ENCODE measurements around the gene EYS.

Gene EYS

DNA sequence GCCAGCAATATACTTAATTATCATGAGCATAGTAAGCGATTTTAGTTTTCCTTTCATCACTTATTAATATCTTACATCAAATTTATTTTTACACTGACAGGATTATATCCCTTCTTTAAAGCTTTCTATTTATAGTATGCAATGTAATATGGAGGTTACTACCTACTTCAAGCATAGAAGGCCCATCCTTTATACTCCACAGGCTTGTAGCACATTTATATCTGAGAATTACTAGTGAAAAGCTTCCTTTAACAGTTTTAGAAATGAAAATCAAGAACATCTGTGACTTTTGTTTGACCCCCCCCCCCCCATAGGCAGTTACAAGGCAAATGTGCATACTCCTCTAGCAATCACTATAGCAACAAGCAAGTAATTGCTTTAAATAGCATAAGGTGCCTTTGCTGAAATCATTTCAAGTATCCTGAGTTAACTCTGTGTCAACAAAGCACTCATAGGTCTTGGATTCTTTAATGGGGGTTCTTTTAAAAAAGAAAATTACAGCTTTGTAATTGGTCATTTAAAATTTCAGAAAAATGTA, 1153.7 kb downstream of the EYS start:
- TF ChIP-seq ZFP30 (CRISPR knock-in tag; IDR thresholded peaks at IDR 0.05) (peak; percentile 43; the same call in 1 of the 2 replicates), TCF4 (CRISPR knock-in tag; IDR thresholded peaks at IDR 0.05; ENCODE audit: borderline replicate concordance) (peak; percentile 47; the same call in 1 of the 2 replicates)
- TF ChIP-seq, protein P1, sequence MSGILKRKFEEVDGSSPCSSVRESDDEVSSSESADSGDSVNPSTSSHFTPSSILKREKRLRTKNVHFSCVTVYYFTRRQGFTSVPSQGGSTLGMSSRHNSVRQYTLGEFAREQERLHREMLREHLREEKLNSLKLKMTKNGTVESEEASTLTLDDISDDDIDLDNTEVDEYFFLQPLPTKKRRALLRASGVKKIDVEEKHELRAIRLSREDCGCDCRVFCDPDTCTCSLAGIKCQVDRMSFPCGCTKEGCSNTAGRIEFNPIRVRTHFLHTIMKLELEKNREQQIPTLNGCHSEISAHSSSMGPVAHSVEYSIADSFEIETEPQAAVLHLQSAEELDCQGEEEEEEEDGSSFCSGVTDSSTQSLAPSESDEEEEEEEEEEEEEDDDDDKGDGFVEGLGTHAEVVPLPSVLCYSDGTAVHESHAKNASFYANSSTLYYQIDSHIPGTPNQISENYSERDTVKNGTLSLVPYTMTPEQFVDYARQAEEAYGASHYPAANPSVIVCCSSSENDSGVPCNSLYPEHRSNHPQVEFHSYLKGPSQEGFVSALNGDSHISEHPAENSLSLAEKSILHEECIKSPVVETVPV (CRISPR knock-in tag; IDR thresholded peaks at IDR 0.05) = no peak
- peak; percentile 36; the same call in 1 of the 3 replicates for ATAC-seq

DNA sequence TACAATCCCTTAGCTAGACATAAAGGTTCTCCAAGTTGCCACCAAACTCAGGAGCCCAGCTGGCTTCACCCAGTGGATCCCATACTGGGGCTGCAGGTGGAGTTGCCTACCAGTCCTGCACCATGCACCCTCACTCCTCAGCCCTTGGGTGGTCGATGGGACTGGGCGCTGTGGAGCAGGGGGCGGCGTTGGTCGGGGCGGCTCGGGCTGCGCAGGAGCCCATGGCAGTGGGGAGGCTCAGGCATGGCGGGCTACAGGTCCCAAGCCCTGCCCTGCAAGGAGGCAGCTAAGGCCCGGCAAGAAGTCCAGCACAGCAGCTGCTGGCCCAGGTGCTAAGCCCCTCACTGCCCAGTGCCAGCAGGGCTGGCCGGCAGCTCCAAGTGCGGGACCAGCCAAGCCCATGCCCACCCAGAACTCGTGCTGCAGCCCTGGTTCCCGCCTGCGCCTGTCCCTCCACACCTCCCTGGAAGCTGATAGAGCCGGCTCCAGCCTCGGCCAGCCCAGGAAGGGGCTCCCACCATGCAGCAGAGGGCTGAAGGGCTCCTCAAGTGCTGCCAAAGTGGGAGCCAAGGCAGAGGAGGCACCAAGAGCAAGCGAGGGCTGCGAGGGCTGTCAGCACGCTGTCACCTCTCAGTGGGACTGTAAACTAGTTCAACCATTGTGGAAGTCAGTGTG, 1159.3 kb downstream of the EYS start:
- TF ChIP-seq, protein P2, sequence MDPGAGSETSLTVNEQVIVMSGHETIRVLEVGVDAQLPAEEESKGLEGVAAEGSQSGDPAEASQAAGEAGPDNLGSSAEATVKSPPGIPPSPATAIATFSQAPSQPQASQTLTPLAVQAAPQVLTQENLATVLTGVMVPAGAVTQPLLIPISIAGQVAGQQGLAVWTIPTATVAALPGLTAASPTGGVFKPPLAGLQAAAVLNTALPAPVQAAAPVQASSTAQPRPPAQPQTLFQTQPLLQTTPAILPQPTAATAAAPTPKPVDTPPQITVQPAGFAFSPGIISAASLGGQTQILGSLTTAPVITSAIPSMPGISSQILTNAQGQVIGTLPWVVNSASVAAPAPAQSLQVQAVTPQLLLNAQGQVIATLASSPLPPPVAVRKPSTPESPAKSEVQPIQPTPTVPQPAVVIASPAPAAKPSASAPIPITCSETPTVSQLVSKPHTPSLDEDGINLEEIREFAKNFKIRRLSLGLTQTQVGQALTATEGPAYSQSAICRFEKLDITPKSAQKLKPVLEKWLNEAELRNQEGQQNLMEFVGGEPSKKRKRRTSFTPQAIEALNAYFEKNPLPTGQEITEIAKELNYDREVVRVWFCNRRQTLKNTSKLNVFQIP (CRISPR knock-in tag; IDR thresholded peaks at IDR 0.05; ENCODE audit: borderline replicate concordance, low read depth) = no peak
- TF ChIP-seq, protein P3, sequence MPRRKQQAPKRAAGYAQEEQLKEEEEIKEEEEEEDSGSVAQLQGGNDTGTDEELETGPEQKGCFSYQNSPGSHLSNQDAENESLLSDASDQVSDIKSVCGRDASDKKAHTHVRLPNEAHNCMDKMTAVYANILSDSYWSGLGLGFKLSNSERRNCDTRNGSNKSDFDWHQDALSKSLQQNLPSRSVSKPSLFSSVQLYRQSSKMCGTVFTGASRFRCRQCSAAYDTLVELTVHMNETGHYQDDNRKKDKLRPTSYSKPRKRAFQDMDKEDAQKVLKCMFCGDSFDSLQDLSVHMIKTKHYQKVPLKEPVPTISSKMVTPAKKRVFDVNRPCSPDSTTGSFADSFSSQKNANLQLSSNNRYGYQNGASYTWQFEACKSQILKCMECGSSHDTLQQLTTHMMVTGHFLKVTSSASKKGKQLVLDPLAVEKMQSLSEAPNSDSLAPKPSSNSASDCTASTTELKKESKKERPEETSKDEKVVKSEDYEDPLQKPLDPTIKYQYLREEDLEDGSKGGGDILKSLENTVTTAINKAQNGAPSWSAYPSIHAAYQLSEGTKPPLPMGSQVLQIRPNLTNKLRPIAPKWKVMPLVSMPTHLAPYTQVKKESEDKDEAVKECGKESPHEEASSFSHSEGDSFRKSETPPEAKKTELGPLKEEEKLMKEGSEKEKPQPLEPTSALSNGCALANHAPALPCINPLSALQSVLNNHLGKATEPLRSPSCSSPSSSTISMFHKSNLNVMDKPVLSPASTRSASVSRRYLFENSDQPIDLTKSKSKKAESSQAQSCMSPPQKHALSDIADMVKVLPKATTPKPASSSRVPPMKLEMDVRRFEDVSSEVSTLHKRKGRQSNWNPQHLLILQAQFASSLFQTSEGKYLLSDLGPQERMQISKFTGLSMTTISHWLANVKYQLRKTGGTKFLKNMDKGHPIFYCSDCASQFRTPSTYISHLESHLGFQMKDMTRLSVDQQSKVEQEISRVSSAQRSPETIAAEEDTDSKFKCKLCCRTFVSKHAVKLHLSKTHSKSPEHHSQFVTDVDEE (CRISPR knock-in tag; IDR thresholded peaks at IDR 0.05) = no peak
- TF ChIP-seq ZNF8 (CRISPR knock-in tag; IDR thresholded peaks at IDR 0.05) (no peak), ESRRG (CRISPR knock-in tag; IDR thresholded peaks at IDR 0.05) (no peak), BACH2 (CRISPR knock-in tag; IDR thresholded peaks at IDR 0.05; ENCODE audit: borderline replicate concordance) (no peak), ZNF565 (CRISPR knock-in tag; conservative IDR thresholded peaks at IDR 0.05; ENCODE audit: low read depth) (no peak), CSDC2 (CRISPR knock-in tag; IDR thresholded peaks at IDR 0.05) (no peak), PPARA (CRISPR knock-in tag; IDR thresholded peaks at IDR 0.05; ENCODE audit: borderline replicate concordance) (no peak), SNAI2 (CRISPR knock-in tag; IDR thresholded peaks at IDR 0.05) (no peak), ZFP30 (CRISPR knock-in tag; IDR thresholded peaks at IDR 0.05) (no peak), TCF4 (CRISPR knock-in tag; IDR thresholded peaks at IDR 0.05; ENCODE audit: borderline replicate concordance) (no peak), ZNF70 (CRISPR knock-in tag; IDR thresholded peaks at IDR 0.05) (no peak)
- TF ChIP-seq, protein P4, sequence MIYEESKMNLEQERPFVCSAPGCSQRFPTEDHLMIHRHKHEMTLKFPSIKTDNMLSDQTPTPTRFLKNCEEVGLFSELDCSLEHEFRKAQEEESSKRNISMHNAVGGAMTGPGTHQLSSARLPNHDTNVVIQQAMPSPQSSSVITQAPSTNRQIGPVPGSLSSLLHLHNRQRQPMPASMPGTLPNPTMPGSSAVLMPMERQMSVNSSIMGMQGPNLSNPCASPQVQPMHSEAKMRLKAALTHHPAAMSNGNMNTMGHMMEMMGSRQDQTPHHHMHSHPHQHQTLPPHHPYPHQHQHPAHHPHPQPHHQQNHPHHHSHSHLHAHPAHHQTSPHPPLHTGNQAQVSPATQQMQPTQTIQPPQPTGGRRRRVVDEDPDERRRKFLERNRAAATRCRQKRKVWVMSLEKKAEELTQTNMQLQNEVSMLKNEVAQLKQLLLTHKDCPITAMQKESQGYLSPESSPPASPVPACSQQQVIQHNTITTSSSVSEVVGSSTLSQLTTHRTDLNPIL (CRISPR knock-in tag; IDR thresholded peaks at IDR 0.05; ENCODE audit: low read depth) = no peak
- ATAC-seq = no peak

DNA sequence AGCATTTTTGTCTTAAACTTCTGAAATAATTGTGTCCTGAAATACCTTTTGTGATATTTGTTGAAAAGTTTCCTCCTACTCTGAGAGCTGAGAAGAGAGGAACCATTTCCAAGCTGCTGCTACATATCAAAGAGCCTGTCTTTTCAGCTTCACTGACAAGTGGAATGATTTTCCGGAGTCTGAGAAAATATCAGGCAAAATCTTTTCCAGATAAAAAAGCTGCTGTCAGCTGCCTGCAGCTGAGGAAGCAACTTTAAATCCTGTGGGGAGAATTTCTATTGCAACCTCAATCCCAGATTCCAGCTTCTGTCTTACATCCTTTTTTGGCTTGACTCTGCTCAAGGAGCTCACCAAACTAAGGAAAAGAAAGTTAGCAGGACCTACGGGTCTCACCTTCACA, 1167.1 kb downstream of the EYS start:
- ATAC-seq = no peak
- TF ChIP-seq ZNF565 (CRISPR knock-in tag; conservative IDR thresholded peaks at IDR 0.05; ENCODE audit: low read depth) (no peak), ZFP3 (CRISPR knock-in tag; IDR thresholded peaks at IDR 0.05) (no peak), SNAI2 (CRISPR knock-in tag; IDR thresholded peaks at IDR 0.05) (no peak), TCF4 (CRISPR knock-in tag; IDR thresholded peaks at IDR 0.05; ENCODE audit: borderline replicate concordance) (no peak), OSR1 (CRISPR knock-in tag; IDR thresholded peaks at IDR 0.05) (no peak), RARB (CRISPR knock-in tag; IDR thresholded peaks at IDR 0.05) (no peak), CSDC2 (CRISPR knock-in tag; IDR thresholded peaks at IDR 0.05) (no peak), TOX (CRISPR knock-in tag; IDR thresholded peaks at IDR 0.05; ENCODE audit: borderline replicate concordance) (no peak), ZNF8 (CRISPR knock-in tag; IDR thresholded peaks at IDR 0.05) (no peak), PPARA (CRISPR knock-in tag; IDR thresholded peaks at IDR 0.05; ENCODE audit: borderline replicate concordance) (no peak), BACH2 (CRISPR knock-in tag; IDR thresholded peaks at IDR 0.05; ENCODE audit: borderline replicate concordance) (no peak), ZC3H10 (CRISPR knock-in tag; IDR thresholded peaks at IDR 0.05) (no peak), GLIS3 (CRISPR knock-in tag; IDR thresholded peaks at IDR 0.05) (no peak), ESRRG (CRISPR knock-in tag; IDR thresholded peaks at IDR 0.05) (no peak), ARNTL (CRISPR knock-in tag; IDR thresholded peaks at IDR 0.05; ENCODE audit: borderline replicate concordance, low read depth) (no peak)
- TF ChIP-seq, protein P4 (CRISPR knock-in tag; IDR thresholded peaks at IDR 0.05; ENCODE audit: low read depth) = no peak
- TF ChIP-seq, protein P1 (CRISPR knock-in tag; IDR thresholded peaks at IDR 0.05) = no peak
- TF ChIP-seq, protein P5, sequence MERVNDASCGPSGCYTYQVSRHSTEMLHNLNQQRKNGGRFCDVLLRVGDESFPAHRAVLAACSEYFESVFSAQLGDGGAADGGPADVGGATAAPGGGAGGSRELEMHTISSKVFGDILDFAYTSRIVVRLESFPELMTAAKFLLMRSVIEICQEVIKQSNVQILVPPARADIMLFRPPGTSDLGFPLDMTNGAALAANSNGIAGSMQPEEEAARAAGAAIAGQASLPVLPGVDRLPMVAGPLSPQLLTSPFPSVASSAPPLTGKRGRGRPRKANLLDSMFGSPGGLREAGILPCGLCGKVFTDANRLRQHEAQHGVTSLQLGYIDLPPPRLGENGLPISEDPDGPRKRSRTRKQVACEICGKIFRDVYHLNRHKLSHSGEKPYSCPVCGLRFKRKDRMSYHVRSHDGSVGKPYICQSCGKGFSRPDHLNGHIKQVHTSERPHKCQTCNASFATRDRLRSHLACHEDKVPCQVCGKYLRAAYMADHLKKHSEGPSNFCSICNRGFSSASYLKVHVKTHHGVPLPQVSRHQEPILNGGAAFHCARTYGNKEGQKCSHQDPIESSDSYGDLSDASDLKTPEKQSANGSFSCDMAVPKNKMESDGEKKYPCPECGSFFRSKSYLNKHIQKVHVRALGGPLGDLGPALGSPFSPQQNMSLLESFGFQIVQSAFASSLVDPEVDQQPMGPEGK (CRISPR knock-in tag; IDR thresholded peaks at IDR 0.05; ENCODE audit: borderline replicate concordance) = no peak

Data from SK-N-SH treated with all-trans-retinoic acid at 6 μM for 48 hours (cell line).